ENCODE data around the gene NAALADL1. TPM values are rescaled to one million over a fixed set of nuclear protein-coding genes. Genes with fewer than 3 reads are reported as not detected.

Gene NAALADL1
- total and polyA plus RNA-seq, 9 of the 15 experiments (the other 6 are each of a cell fraction or from before 2014, with no cell fraction given) = 0.06 to 0.72 (median 0.22) TPM; not detected in 4

GRCh38 chr11:65083834-65084597, 25.7 kb upstream of the NAALADL1 start, which contains the start of the genes CDCA5 and ZFPL1 (continued):
- peak; percentile 100 for TF ChIP-seq E2F4 (CRISPR knock-in tag; IDR thresholded peaks at IDR 0.05; ENCODE audit: low read depth)
- peak; percentile 80; the same call in 1 of the 2 replicates for TF ChIP-seq CBX1 (IDR thresholded peaks at IDR 0.05; ENCODE audit: low read depth)
- no peak for TF ChIP-seq RBM22 (IDR thresholded peaks at IDR 0.05; ENCODE audit: low read depth, low read length, poor library complexity, severe bottlenecking)
- TF ChIP-seq ESRRA (IDR thresholded peaks at IDR 0.05; ENCODE audit: borderline replicate concordance, low read depth) = peak; percentile 89
- peak; percentile 85 for TF ChIP-seq GMEB1 (CRISPR knock-in tag; IDR thresholded peaks at IDR 0.05)
- peak; percentile 81; the same call in 1 of the 2 replicates for TF ChIP-seq ZBTB9 (CRISPR knock-in tag; IDR thresholded peaks at IDR 0.05)
- peak; percentile 92 for TF ChIP-seq SUPT5H (IDR thresholded peaks at IDR 0.05)
- TF ChIP-seq MLLT1 (IDR thresholded peaks at IDR 0.05) = peak; percentile 14 to 36; a peak in 2 of 4 replicates
- TF ChIP-seq HNRNPUL1 (IDR thresholded peaks at IDR 0.05; ENCODE audit: low read length) = no peak
- peak; percentile 78; the same call in 1 of the 2 replicates for TF ChIP-seq MBD2 (IDR thresholded peaks at IDR 0.05; ENCODE audit: borderline replicate concordance, low read depth)
- TF ChIP-seq NEUROD1 (IDR thresholded peaks at IDR 0.05; ENCODE audit: borderline replicate concordance, low read depth, low read length, partially characterized antibody) = peak; percentile 52
- TF ChIP-seq ELK3 (CRISPR knock-in tag; IDR thresholded peaks at IDR 0.05) = no peak
- TF ChIP-seq RBM34 (IDR thresholded peaks at IDR 0.05; ENCODE audit: borderline replicate concordance, insufficient read depth, low read length) = no peak
- peak; percentile 99 for TF ChIP-seq CREB1 (IDR thresholded peaks at IDR 0.05)
- peak; percentile 99 for TF ChIP-seq CREB1 (CRISPR knock-in tag; IDR thresholded peaks at IDR 0.05)
- TF ChIP-seq RCOR1 (IDR thresholded peaks at IDR 0.05; ENCODE audit: borderline replicate concordance in 1 of 2, low read depth in 2 of 2, low read length in 2 of 2) = peak in 1 of 2 experiments; percentile 28; a peak in 1 of 4 replicates
- TF ChIP-seq ZNF561 (CRISPR knock-in tag; conservative IDR thresholded peaks at IDR 0.05) = no peak
- TF ChIP-seq SREBF1 (IDR thresholded peaks at IDR 0.05; ENCODE audit: borderline replicate concordance, low read depth, low read length) = no peak

Measured in K562 (cell line).